EL (cell line): ENCODE results near the gene SLC10A7.

Experiments used
- DNase-seq: peaks from one replicate; pipeline ENCODE4 v3.0.0-alpha.2; 2016

Gene SLC10A7

GRCh38 chr4:146490106-146490505 lies 31.6 kb downstream of the SLC10A7 start:
- DNase-seq, result no peak

- no peak for DNase-seq
Observed at GRCh38 chr4:146488495-146489174, 33.1 kb downstream of the SLC10A7 start.

- no peak for DNase-seq
Observed at GRCh38 chr4:146486565-146486964, 35.2 kb downstream of the SLC10A7 start.

GRCh38 chr4:146485968-146486367 lies 35.8 kb downstream of the SLC10A7 start:
- no peak for DNase-seq

- no peak for DNase-seq
Observed at GRCh38 chr4:146482788-146483187, 39.0 kb downstream of the SLC10A7 start.

- DNase-seq, result no peak
Observed at GRCh38 chr4:146481246-146481645, 40.5 kb downstream of the SLC10A7 start.

- no peak for DNase-seq
Observed at GRCh38 chr4:146478009-146478408, 43.7 kb downstream of the SLC10A7 start.

- DNase-seq, result no peak
Observed at GRCh38 chr4:146477054-146477453, 44.7 kb downstream of the SLC10A7 start.

GRCh38 chr4:146472404-146472803 lies 49.3 kb downstream of the SLC10A7 start:
- no peak for DNase-seq

- peak; percentile 11 for DNase-seq
Observed at GRCh38 chr4:146470604-146471003, 51.1 kb downstream of the SLC10A7 start.

- DNase-seq, result no peak
Observed at GRCh38 chr4:146469022-146469421, 52.7 kb downstream of the SLC10A7 start.

GRCh38 chr4:146465628-146466027 lies 56.1 kb downstream of the SLC10A7 start:
- DNase-seq, result no peak

- no peak for DNase-seq
Observed at GRCh38 chr4:146462251-146462650, 59.5 kb downstream of the SLC10A7 start.

GRCh38 chr4:146458594-146458993 lies 63.1 kb downstream of the SLC10A7 start:
- DNase-seq, result no peak

- DNase-seq, result no peak
Observed at GRCh38 chr4:146456681-146457080, 65.1 kb downstream of the SLC10A7 start.

- DNase-seq, result no peak
Observed at GRCh38 chr4:146453181-146453807, 68.4 kb downstream of the SLC10A7 start.

GRCh38 chr4:146450524-146450923 lies 71.2 kb downstream of the SLC10A7 start:
- no peak for DNase-seq

- no peak for DNase-seq
Observed at GRCh38 chr4:146446555-146446954, 75.2 kb downstream of the SLC10A7 start.

GRCh38 chr4:146445198-146446150 lies 76.3 kb downstream of the SLC10A7 start:
- DNase-seq, result no peak

GRCh38 chr4:146443525-146443924 lies 78.2 kb downstream of the SLC10A7 start:
- DNase-seq, result no peak

GRCh38 chr4:146442801-146443200 lies 78.9 kb downstream of the SLC10A7 start:
- DNase-seq, result peak; percentile 69

GRCh38 chr4:146439999-146440398 lies 81.7 kb downstream of the SLC10A7 start:
- DNase-seq, result no peak

GRCh38 chr4:146439437-146439836 lies 82.3 kb downstream of the SLC10A7 start:
- DNase-seq, result no peak

- no peak for DNase-seq
Observed at GRCh38 chr4:146437778-146438177, 84.0 kb downstream of the SLC10A7 start.
